ENCODE results near the gene PCDHB8. TPM values are rescaled to one million over a fixed set of nuclear protein-coding genes. Genes with fewer than 3 reads are reported as not detected.
A peak's percentile ranks its signal among the peaks of the same experiment; 100 is the strongest.
"Not testable (repeated sequence)": the region's sequence is repeated elsewhere in the genome, so short reads cannot be mapped to it uniquely, and the experiment has no call there.

The PCDHB8 gene
- total and polyA plus RNA-seq, 9 donors: 0.74 to 2.8 (median 1.8) TPM

DNA sequence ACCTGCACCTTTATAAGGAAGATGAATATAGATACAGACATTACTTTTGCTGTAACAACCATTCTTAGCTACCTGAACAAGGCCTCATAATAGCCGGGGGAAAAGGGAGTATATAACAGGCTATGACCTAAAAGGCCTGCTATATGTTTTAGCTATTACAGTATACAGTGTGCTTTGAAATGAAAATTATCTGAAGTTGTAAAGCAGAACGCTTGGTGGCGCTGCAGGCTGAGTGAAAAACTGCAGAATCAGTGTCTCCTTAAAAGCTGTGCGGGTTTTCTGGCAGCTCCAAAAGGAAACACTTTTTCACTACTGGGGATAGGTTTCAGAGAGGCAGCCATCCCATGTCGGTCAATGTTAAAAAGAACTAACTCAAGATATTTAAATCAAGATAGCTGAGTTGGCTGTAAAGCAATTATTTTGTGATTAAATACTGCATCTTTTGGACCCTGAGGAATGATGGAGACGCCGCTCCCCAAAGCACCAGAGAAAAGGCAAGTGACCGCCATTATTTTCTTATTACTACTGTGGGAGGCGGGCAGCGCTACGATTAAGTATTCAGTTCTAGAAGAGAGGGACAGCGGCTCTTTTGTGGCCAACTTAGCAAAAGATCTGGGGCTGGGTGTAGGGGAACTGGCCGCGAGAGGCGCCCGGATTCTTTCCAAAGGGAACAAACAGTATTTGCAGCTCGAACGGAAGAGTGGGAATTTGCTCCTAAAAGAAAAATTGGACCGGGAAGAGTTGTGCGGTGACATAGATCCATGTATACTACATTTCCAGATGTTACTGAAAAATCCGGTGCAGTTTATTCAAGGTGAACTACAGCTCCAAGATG, 21.8 kb upstream of the PCDHB8 start:
- no peak for DNase-seq
- peaks cover 36% of the 10 kb centered on the region for H3K9me3 ChIP-seq (replicated peaks; ENCODE audit: control insufficient read depth, low read depth, low read length)
- WGBS (ENCODE audit: insufficient coverage): 30% methylated on average over 10 of the region's 21 CpGs
- peaks cover 18% of the 10 kb centered on the region for H3K27me3 ChIP-seq (ENCODE audit: control insufficient read depth, insufficient read depth, low read length)
- H3K4me1 ChIP-seq (ENCODE audit: control insufficient read depth, insufficient read depth, low read length): no peaks in the 10 kb centered on the region
- no peaks in the 10 kb centered on the region for H3K36me3 ChIP-seq (ENCODE audit: control insufficient read depth, insufficient read depth, low read length)
- H3K4me3 ChIP-seq (ENCODE audit: low read length): no peak overlapping the region
- H3K27ac ChIP-seq (ENCODE audit: low read length): no peak overlapping the region

DNA sequence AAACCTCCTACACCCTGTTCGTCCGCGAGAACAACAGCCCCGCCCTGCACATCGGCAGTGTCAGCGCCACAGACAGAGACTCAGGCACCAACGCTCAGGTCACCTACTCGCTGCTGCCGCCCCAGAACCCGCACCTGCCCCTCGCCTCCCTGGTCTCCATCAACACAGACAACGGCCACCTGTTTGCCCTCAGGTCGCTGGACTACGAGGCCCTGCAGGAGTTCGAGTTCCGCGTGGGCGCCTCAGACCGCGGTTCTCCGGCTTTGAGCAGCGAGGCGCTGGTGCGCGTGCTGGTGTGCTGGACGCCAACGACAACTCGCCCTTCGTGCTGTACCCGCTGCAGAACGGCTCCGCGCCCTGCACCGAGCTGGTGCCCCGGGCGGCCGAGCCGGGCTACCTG, 20.2 kb upstream of the PCDHB8 start:
- H3K9me3 ChIP-seq (replicated peaks; ENCODE audit: control insufficient read depth, low read depth, low read length): peaks cover 29% of the 10 kb centered on the region
- H3K4me3 ChIP-seq (ENCODE audit: low read length); H3K4me1 ChIP-seq (ENCODE audit: control insufficient read depth, insufficient read depth, low read length); H3K36me3 ChIP-seq (ENCODE audit: control insufficient read depth, insufficient read depth, low read length); H3K27ac ChIP-seq (ENCODE audit: low read length); DNase-seq: not testable (repeated sequence)
- 30% methylated on average over 19 of the region's 38 CpGs for WGBS (ENCODE audit: insufficient coverage)
- peaks cover 11% of the 10 kb centered on the region for H3K27me3 ChIP-seq (ENCODE audit: control insufficient read depth, insufficient read depth, low read length)

DNA sequence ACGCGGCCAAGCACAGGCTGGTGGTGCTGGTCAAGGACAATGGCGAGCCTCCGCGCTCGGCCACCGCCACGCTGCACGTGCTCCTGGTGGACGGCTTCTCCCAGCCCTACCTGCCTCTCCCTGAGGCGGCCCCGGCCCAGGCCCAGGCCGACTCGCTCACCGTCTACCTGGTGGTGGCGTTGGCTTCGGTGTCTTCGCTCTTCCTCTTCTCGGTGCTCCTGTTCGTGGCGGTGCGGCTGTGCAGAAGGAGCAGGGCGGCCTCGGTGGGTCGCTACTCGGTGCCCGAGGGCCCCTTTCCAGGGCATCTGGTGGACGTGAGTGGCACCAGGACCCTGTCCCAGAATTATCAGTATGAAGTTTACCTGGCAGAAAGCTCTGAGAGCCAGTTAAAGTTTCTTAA, 19.7 kb upstream of the PCDHB8 start:
- 24% methylated on average over 25 of the region's 28 CpGs for WGBS (ENCODE audit: insufficient coverage)
- DNase-seq; H3K27ac ChIP-seq (ENCODE audit: low read length); H3K36me3 ChIP-seq (ENCODE audit: control insufficient read depth, insufficient read depth, low read length); H3K4me3 ChIP-seq (ENCODE audit: low read length); H3K4me1 ChIP-seq (ENCODE audit: control insufficient read depth, insufficient read depth, low read length): not testable (repeated sequence)
- Histone ChIP-seq H3K9me3 (replicated peaks; ENCODE audit: control insufficient read depth, low read depth, low read length) (peaks cover 30% of the 10 kb centered on the region), H3K27me3 (ENCODE audit: control insufficient read depth, insufficient read depth, low read length) (peaks cover 11% of the 10 kb centered on the region)

DNA sequence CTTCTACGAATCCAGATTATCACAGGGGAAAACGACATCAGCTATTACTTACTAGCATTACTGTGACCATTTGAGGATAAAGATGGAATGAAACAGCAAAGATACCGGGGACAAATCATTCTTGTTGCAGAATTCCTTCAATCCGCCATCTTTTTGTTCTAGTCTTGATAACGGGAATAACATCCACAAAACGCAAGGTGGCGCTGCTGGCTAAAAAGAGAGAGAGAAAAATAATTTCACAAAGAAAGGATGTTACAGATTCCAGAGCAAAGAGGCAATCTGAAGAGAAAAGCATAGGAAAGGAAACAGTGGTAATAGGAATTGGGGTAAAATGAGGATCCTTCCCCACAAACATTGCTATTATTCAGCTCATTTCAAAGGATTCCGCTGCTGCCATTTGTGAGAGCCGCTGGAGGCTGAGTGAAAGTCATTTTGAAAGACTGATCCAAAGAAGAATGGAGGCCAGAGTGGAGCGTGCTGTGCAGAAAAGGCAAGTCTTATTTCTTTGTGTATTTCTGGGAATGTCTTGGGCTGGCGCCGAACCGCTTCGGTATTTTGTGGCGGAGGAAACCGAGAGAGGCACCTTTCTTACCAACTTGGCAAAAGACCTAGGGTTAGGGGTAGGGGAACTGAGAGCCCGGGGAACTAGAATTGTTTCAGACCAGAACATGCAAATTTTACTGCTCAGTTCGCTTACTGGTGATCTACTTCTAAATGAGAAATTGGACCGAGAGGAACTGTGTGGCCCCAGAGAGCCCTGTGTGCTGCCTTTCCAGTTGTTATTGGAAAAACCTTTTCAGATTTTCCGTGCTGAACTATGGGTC, 5.0 kb upstream of the PCDHB8 start, which contains the start of gene PCDHB7:
Gene PCDHB7, plus strand, starts transcription at position 264 of the 824 bp plus-strand sequence. Its CDS starts 192 bp downstream, at position 456.
- H3K9me3 ChIP-seq (replicated peaks; ENCODE audit: control insufficient read depth, low read depth, low read length): peaks cover 19% of the 10 kb centered on the region
- H3K27me3 ChIP-seq (ENCODE audit: control insufficient read depth, insufficient read depth, low read length): peaks cover 13% of the 10 kb centered on the region
- no peak within 1 kb of the TSS for H3K27ac ChIP-seq (ENCODE audit: low read length)
- peak; percentile 40 for DNase-seq
- H3K4me1 ChIP-seq (ENCODE audit: control insufficient read depth, insufficient read depth, low read length): no peaks in the 10 kb centered on the region
- no peaks in the 10 kb centered on the region for H3K36me3 ChIP-seq (ENCODE audit: control insufficient read depth, insufficient read depth, low read length)
- peak within 1 kb of the TSS; percentile 14 for H3K4me3 ChIP-seq (ENCODE audit: low read length)
- WGBS (ENCODE audit: insufficient coverage): 36% methylated on average over 12 of the region's 20 CpGs

DNA sequence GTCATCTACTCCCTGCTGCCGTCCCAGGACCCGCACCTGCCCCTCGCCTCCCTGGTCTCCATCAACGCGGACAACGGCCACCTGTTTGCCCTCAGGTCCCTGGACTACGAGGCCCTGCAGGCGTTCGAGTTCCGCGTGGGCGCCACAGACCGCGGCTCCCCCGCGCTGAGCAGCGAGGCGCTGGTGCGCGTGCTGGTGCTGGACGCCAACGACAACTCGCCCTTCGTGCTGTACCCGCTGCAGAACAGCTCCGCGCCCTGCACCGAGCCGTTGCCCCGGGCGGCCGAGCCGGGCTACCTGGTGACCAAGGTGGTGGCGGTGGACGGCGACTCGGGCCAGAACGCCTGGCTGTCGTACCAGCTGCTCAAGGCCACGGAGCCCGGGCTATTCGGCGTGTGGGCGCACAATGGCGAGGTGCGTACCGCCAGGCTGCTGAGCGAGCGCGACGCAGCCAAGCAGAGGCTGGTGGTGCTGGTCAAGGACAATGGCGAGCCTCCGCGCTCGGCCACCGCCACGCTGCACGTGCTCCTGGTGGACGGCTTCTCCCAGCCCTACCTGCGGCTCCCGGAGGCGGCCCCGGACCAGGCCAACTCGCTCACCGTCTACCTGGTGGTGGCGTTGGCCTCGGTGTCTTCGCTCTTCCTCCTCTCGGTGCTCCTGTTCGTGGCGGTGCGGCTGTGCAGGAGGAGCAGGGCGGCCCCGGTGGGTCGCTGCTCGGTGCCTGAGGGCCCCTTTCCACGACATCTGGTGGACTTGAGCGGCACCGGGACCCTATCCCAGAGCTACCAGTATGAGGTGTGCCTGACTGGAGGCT, 3.1 kb upstream of the PCDHB8 start:
- H3K9me3 ChIP-seq (replicated peaks; ENCODE audit: control insufficient read depth, low read depth, low read length): peaks cover 19% of the 10 kb centered on the region

DNA sequence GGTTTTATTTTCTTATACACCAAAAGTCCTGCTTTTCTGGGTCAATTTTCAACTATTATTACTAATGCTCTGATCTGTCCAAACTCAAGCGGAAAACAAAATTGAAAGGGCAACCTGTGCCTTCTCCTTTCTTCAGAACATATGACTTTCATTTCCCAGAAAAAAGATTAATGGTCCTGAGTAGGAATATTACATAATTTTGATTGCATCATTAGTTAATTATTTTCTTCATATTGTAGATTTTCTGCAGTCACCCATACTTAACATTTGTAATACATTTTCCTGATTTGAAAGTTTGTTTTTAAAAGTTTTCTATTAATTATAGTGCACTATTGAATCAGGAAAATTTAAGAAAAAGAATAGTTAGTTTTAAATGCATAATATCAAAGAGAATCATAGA, 1.7 kb upstream of the PCDHB8 start:
- no peaks in the 10 kb centered on the region for H3K36me3 ChIP-seq (ENCODE audit: control insufficient read depth, insufficient read depth, low read length)
- H3K27me3 ChIP-seq (ENCODE audit: control insufficient read depth, insufficient read depth, low read length): peaks cover 16% of the 10 kb centered on the region
- H3K9me3 ChIP-seq (replicated peaks; ENCODE audit: control insufficient read depth, low read depth, low read length): peaks cover 22% of the 10 kb centered on the region
- WGBS (ENCODE audit: insufficient coverage): no CpG with 5 or more reads among the region's 1 CpG
- no peak overlapping the region for H3K27ac ChIP-seq (ENCODE audit: low read length)
- no peaks in the 10 kb centered on the region for H3K4me1 ChIP-seq (ENCODE audit: control insufficient read depth, insufficient read depth, low read length)
- no peak for DNase-seq
- H3K4me3 ChIP-seq (ENCODE audit: low read length): no peak overlapping the region

More for the DNA sequence above, 3.1 kb upstream of the PCDHB8 start:
- not testable (repeated sequence) for DNase-seq; H3K4me3 ChIP-seq (ENCODE audit: low read length); H3K4me1 ChIP-seq (ENCODE audit: control insufficient read depth, insufficient read depth, low read length); H3K36me3 ChIP-seq (ENCODE audit: control insufficient read depth, insufficient read depth, low read length); H3K27ac ChIP-seq (ENCODE audit: low read length)
- peaks cover 13% of the 10 kb centered on the region for H3K27me3 ChIP-seq (ENCODE audit: control insufficient read depth, insufficient read depth, low read length)
- 34% methylated on average over 64 of the region's 79 CpGs for WGBS (ENCODE audit: insufficient coverage)

DNA sequence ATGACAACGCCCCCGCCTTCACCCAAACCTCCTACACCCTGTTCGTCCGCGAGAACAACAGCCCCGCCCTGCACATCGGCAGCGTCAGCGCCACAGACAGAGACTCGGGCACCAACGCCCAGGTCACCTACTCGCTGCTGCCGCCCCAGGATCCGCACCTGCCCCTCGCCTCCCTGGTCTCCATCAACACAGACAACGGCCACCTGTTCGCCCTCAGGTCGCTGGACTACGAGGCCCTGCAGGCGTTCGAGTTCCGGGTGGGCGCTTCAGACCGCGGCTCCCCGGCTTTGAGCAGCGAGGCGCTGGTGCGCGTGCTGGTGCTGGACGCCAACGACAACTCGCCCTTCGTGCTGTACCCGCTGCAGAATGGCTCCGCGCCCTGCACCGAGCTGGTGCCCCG, 1.8 kb downstream of the PCDHB8 start:
- H3K4me3 ChIP-seq (ENCODE audit: low read length); DNase-seq; H3K36me3 ChIP-seq (ENCODE audit: control insufficient read depth, insufficient read depth, low read length); H3K27me3 ChIP-seq (ENCODE audit: control insufficient read depth, insufficient read depth, low read length); H3K27ac ChIP-seq (ENCODE audit: low read length); H3K4me1 ChIP-seq (ENCODE audit: control insufficient read depth, insufficient read depth, low read length): not testable (repeated sequence)
- WGBS (ENCODE audit: insufficient coverage): 30% methylated on average over 22 of the region's 39 CpGs
- peaks cover 18% of the 10 kb centered on the region for H3K9me3 ChIP-seq (replicated peaks; ENCODE audit: control insufficient read depth, low read depth, low read length)

DNA sequence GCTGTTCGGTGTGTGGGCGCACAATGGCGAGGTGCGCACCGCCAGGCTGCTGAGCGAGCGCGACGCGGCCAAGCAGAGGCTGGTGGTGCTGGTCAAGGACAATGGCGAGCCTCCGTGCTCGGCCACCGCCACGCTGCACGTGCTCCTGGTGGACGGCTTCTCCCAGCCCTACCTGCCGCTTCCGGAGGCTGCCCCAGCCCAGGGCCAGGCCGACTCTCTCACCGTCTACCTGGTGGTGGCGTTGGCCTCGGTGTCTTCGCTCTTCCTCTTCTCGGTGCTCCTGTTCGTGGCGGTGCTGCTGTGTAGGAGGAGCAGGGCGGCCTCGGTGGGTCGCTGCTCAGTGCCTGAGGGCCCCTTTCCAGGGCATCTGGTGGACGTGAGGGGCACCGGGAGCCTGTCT, 2.3 kb downstream of the PCDHB8 start:
- H3K36me3 ChIP-seq (ENCODE audit: control insufficient read depth, insufficient read depth, low read length); H3K4me1 ChIP-seq (ENCODE audit: control insufficient read depth, insufficient read depth, low read length); H3K4me3 ChIP-seq (ENCODE audit: low read length); DNase-seq; H3K27ac ChIP-seq (ENCODE audit: low read length): not testable (repeated sequence)
- Histone ChIP-seq H3K9me3 (replicated peaks; ENCODE audit: control insufficient read depth, low read depth, low read length) (peaks cover 21% of the 10 kb centered on the region), H3K27me3 (ENCODE audit: control insufficient read depth, insufficient read depth, low read length) (peaks cover 13% of the 10 kb centered on the region)
- WGBS (ENCODE audit: insufficient coverage): 28% methylated on average over 18 of the region's 32 CpGs

DNA sequence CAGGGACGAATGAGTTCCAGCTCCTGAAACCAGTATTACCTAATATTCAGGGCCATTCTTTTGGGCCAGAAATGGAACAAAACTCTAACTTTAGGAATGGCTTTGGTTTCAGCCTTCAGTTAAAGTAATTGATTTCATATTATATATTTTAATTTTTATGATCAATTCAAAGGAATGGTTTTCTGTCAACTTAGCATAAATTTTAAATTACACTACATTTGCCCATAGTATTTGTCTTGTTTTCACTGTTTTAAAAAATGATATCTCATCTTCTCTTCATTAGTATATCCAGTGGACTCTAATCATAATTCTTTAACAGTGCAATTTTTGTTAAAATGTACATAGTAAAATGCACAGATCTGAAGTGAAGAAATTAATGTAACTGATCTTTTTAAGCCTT, 2.7 kb downstream of the PCDHB8 start:
- H3K27ac ChIP-seq (ENCODE audit: low read length): no peak overlapping the region
- H3K4me1 ChIP-seq (ENCODE audit: control insufficient read depth, insufficient read depth, low read length): no peaks in the 10 kb centered on the region
- peaks cover 13% of the 10 kb centered on the region for H3K27me3 ChIP-seq (ENCODE audit: control insufficient read depth, insufficient read depth, low read length)
- H3K9me3 ChIP-seq (replicated peaks; ENCODE audit: control insufficient read depth, low read depth, low read length): peaks cover 21% of the 10 kb centered on the region
- no peak for DNase-seq
- no CpG with 5 or more reads among the region's 1 CpG for WGBS (ENCODE audit: insufficient coverage)
- no peaks in the 10 kb centered on the region for H3K36me3 ChIP-seq (ENCODE audit: control insufficient read depth, insufficient read depth, low read length)
- no peak overlapping the region for H3K4me3 ChIP-seq (ENCODE audit: low read length)
